Left lung (tissue), 10 donors: ENCODE data around the gene C19orf53. TPM values are rescaled to one million over a fixed set of nuclear protein-coding genes. Genes with fewer than 3 reads are reported as not detected.
"Not testable (repeated sequence)": the region's sequence is repeated elsewhere in the genome, so short reads cannot be mapped to it uniquely, and the experiment has no call there.

ENCODE experiments used
- ATAC-seq: fragments of 200-7000 bp; cut with Tn5 transposase; one replicate; pipeline ENCODE4 v1.9.1; 2020; ENCODE audit warnings: moderate library complexity
- DNase-seq, 4 donors: peaks; one replicate each; pipeline ENCODE4 v3.0.0-alpha.2; 2013 to 2020
- H3K27ac ChIP-seq, 2 donors: fragments of 200-600 bp; sonication (generic) in 1 of 2; one replicate each; pipeline versions ENCODE4 v1.5.0 to v1.8.0; 2020 to 2021
- H3K27me3 ChIP-seq, 2 donors: fragments of 200-600 bp; sonication (generic) in 1 of 2; one replicate each; pipeline versions ENCODE4 v1.5.0 to v1.8.0; 2020 to 2021
- H3K36me3 ChIP-seq, 2 donors: fragments of 200-600 bp; sonication (generic) in 1 of 2; one replicate each; pipeline versions ENCODE4 v1.5.0 to v1.8.0; 2020 to 2021
- H3K4me1 ChIP-seq, 2 donors: fragments of 200-600 bp; one replicate each; pipeline ENCODE4 v1.8.0; 2021
- H3K4me3 ChIP-seq, 2 donors: fragments of 200-600 bp; sonication (generic) in 1 of 2; one replicate each; pipeline versions ENCODE4 v1.5.0 to v1.8.0; 2020 to 2021; ENCODE audit warnings: mild to moderate bottlenecking in 1 of 2
- H3K9me3 ChIP-seq, 2 donors: fragments of 200-600 bp; sonication (generic) in 1 of 2; one replicate each; pipeline versions ENCODE4 v1.5.0 to v1.8.0; 2020 to 2021
- CTCF ChIP-seq, 2 donors: fragments of 200-600 bp; sonication (generic) in 1 of 2; IDR thresholded peaks; one replicate each; pipeline versions ENCODE4 v1.5.0 to v1.8.0; 2021; ENCODE audit warnings: antibody characterized with exemption in 2 of 2
- intact Hi-C, 2 donors: fragments of 100-400 bp; cut with DNase I; formaldehyde crosslinking; loops; one replicate each; pipeline versions ENCODE4 v1.11.2 to v1.14.2; 2022
- polyA plus RNA-seq, 6 donors: library from polyadenylated mRNA; unstranded; fragments of 120-200 nt; gene quantifications; one replicate each; pipeline ENCODE4 v1.2.1, GENCODE V29; 2013; ENCODE audit not compliant: insufficient read length in 6 of 6
- total RNA-seq, 2 donors: library from RNA; stranded (reverse); fragmentation: NEBNext Ultra II Directional; extraction: Animal tissue kit (Norgen Biotek cat#: 25700); gene quantifications; one replicate each; pipeline ENCODE4 v1.2.1, GENCODE V29; 2021
- donor health status: DM: no; HTN: yes; CAD: no.
- donor health status: DM: no; HTN: no; CAD: no.

Gene C19orf53
- total and polyA plus RNA-seq, 8 donors: 64.8 to 116 (median 89.5) TPM

GRCh38 chr19:13768510-13768909, 5.7 kb upstream of the C19orf53 start:
- Histone ChIP-seq H3K4me1 (peaks cover 4 to 22% of the 10 kb centered on the region in 2 donors), H3K4me3 (no peak overlapping the region), H3K27ac (no peak overlapping the region), H3K9me3 (no peaks in the 10 kb centered on the region), H3K36me3 (peaks cover 0 to 48% of the 10 kb centered on the region in 2 donors), H3K27me3 (no peaks in the 10 kb centered on the region)
- no peak for ATAC-seq
- DNase-seq: no peak
- intact Hi-C loops: no loop called here
- no peak for TF ChIP-seq CTCF (IDR thresholded peaks at IDR 0.05)

DNA sequence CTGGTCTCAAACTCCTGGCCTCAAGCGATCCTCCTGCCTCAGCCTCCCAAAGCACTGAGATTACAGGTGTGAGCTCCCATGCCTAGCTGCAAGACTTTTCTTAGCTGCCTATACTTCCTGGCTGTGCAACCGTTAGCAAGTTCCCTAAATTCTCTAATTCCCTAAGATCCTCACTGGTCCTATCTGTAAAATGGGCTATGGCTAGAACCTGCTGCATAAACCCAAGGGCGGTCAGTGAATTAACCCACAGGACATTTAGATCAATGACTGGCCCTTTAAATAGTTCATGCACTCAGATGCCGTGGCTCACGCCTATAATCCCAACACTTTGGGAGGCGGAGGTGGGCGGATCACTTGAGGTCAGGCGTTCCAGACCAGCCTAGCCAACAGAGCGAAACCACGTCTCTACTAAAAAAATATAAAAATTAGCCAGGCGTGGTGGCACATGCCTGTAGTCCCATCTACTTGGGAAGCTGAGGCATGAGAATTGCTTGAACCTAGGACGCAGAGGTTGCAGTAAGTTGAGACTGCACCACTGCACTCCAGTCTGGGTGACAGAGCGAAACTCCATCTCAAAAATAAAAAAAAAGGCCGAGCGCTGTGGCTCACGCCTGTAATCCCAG, 4.1 kb upstream of the C19orf53 start:
- DNase-seq: no peak
- intact Hi-C loops: loop anchor here in 1 of 2 donors (10.0 kb wide), 1 partner anchor 95 kb away; no protein-coding TSS in a partner anchor
- TF ChIP-seq CTCF (IDR thresholded peaks at IDR 0.05): no peak

DNA sequence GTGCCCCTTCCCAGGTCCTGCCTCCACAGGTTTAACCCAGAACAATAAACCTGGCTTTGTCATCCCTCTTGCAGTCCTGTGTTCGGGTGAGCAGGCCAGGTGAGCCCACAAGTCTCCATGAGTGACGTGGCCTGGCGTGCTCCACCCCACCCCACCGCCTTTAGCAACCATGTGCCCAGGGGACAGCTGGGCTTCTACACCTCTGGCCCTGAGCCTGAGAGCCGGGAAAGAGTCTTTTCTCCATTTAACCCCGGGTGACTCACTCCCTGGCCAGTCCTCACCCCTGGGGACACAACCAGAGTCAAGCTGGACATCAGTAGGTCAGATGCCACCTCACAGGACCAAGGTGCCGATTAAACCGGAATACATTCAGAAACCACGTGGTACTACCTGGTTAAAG, 4.1 kb downstream of the C19orf53 start:
- H3K9me3 ChIP-seq: no peaks in the 10 kb centered on the region
- no peaks in the 10 kb centered on the region for H3K27me3 ChIP-seq
- no peak for ATAC-seq
- H3K4me3 ChIP-seq: no peak overlapping the region
- peaks cover 10 to 42% of the 10 kb centered on the region in 2 donors for H3K4me1 ChIP-seq
- intact Hi-C loops: loop anchor here in 1 of 2 donors (10.0 kb wide), 1 partner anchor 86 kb away; no protein-coding TSS in a partner anchor
- no peak for TF ChIP-seq CTCF (IDR thresholded peaks at IDR 0.05)
- peaks cover 0 to 31% of the 10 kb centered on the region in 2 donors for H3K36me3 ChIP-seq
- DNase-seq: no peak
- no peak overlapping the region for H3K27ac ChIP-seq

More for the DNA sequence above, 4.1 kb upstream of the C19orf53 start:
- H3K27me3 ChIP-seq: no peaks in the 10 kb centered on the region
- no peak overlapping the region for H3K4me3 ChIP-seq
- H3K36me3 ChIP-seq: peaks cover 0 to 48% of the 10 kb centered on the region in 2 donors
- H3K9me3 ChIP-seq: no peaks in the 10 kb centered on the region
- peaks cover 6 to 23% of the 10 kb centered on the region in 2 donors for H3K4me1 ChIP-seq
- H3K27ac ChIP-seq: no peak overlapping the region
- ATAC-seq: no peak

DNA sequence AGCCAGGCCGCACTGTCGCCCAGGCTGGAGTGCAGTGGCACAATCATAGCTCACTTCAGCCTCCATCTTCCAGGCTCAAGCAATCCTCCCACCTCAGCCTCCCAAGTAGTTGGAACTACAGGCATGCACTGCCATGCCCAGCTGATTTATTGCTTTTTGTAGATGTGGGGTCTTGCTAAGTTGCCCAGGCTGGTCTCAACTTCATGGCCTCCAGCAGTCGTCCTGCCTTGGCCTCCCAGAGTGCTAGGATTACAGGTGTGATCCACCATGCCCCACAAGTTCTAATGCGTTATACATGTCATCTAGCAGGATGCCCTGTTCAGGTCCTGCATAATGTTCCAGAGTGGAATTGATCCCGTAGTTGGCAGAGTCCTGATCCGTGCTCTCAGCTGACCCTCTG, 4.6 kb downstream of the C19orf53 start:
- DNase-seq (no peak), ATAC-seq (no peak)
- Histone ChIP-seq H3K9me3 (no peaks in the 10 kb centered on the region), H3K27me3 (no peaks in the 10 kb centered on the region), H3K27ac (no peak overlapping the region), H3K4me1 (peaks cover 10 to 39% of the 10 kb centered on the region in 2 donors), H3K36me3 (peaks cover 0 to 31% of the 10 kb centered on the region in 2 donors), H3K4me3 (no peak overlapping the region)
- no peak for TF ChIP-seq CTCF (IDR thresholded peaks at IDR 0.05)
- intact Hi-C loops: loop anchor here in 1 of 2 donors (10.0 kb wide), 1 partner anchor 86 kb away; no protein-coding TSS in a partner anchor

- H3K9me3 ChIP-seq, H3K4me3 ChIP-seq, H3K27me3 ChIP-seq, H3K27ac ChIP-seq, ATAC-seq, DNase-seq: not testable (repeated sequence)
- H3K4me1 ChIP-seq: peaks cover 10 to 39% of the 10 kb centered on the region in 2 donors
- peaks cover 0 to 31% of the 10 kb centered on the region in 2 donors for H3K36me3 ChIP-seq
- intact Hi-C loops: loop anchor here (5.0 to 10.0 kb wide), 2 partner anchors 83 to 85 kb away; no protein-coding TSS in a partner anchor
Observed at GRCh38 chr19:13779794-13780193, 5.5 kb downstream of the C19orf53 start.
